B cell (primary cell): Measurements from ENCODE around the gene PHC2. TPM values are rescaled to one million over a fixed set of nuclear protein-coding genes. Genes with fewer than 3 reads are reported as not detected.

Source experiments
- ATAC-seq: fragments of 200-7000 bp; cut with Tn5 transposase; one replicate; pipeline ENCODE4 v1.10.0; 2021; ENCODE audit warnings: low read depth, mild to moderate bottlenecking, moderate number of reproducible peaks, moderate library complexity
- CTCF ChIA-PET: fragments of 350-600 bp; sonication (Branson Sonifier 250); formaldehyde crosslinking; loops from one replicate; lab custom pipeline; 2021; ENCODE audit warnings: antibody characterized with exemption, inconsistent platforms; lab: Charles Lee
- POLR2A ChIA-PET: fragments of 350-600 bp; sonication (Branson Sonifier 250); formaldehyde crosslinking; loops from one replicate; lab custom pipeline; 2021; ENCODE audit warnings: antibody characterized with exemption; lab: Charles Lee
- DNase-seq: peaks from one replicate; pipeline ENCODE4 v3.0.0; 2013
- H2AFZ ChIP-seq: 2 replicates; pipeline ENCODE4 v1.6.1; 2012; ENCODE audit warnings: mild to moderate bottlenecking, low read depth, low read length; ENCODE audit not compliant: insufficient read depth, poor library complexity, severe bottlenecking
- H3K27ac ChIP-seq, 2 donors: 1 replicate in 1 of 2; 2 replicates in 1 of 2; pipeline ENCODE4 v1.5.1; 2012 to 2013; ENCODE audit warnings: low read length in 2 of 2, mild to moderate bottlenecking in 2 of 2, moderate library complexity in 1 of 2
- H3K27me3 ChIP-seq, 4 experiments: fragments of 200-600 bp in 1 of 4; sonication (generic) in 1 of 4; replicated peaks in 1 of 4; 1 replicate in 2 of 4; 2 replicates in 2 of 4; pipeline versions ENCODE4 v1.6.1 to v1.7.0; 2013 to 2016; ENCODE audit warnings: low read length in 3 of 4, mild to moderate bottlenecking in 2 of 4, mixed read lengths in 1 of 4, moderate library complexity in 1 of 4; ENCODE audit not compliant: insufficient read depth in 4 of 4, control insufficient read depth in 3 of 4; ENCODE audit errors: control extremely low read depth in 1 of 4
- H3K36me3 ChIP-seq, 2 experiments: replicated peaks in 1 of 2; 1 replicate in 1 of 2; 2 replicates in 1 of 2; pipeline versions ENCODE4 v1.6.1 to v1.7.1; 2013; ENCODE audit warnings: low read length in 1 of 2; ENCODE audit not compliant: insufficient read depth in 2 of 2, control insufficient read depth in 1 of 2; ENCODE audit errors: control extremely low read depth in 1 of 2, extremely low read depth in 1 of 2
- H3K4me1 ChIP-seq, 2 donors: fragments of 200-600 bp in 1 of 2; sonication (generic) in 1 of 2; 1 replicate in 1 of 2; 2 replicates in 1 of 2; pipeline versions ENCODE4 v1.5.1 to v1.6.1; 2013 to 2017; ENCODE audit warnings: low read length in 2 of 2; ENCODE audit not compliant: control insufficient read depth in 2 of 2, insufficient read depth in 2 of 2
- H3K4me2 ChIP-seq: replicated peaks from 2 replicates; pipeline ENCODE3; 2012; ENCODE audit warnings: mild to moderate bottlenecking, low read depth, low read length; ENCODE audit not compliant: poor library complexity, severe bottlenecking
- H3K4me3 ChIP-seq, 5 experiments: fragments of 200-600 bp in 1 of 5; sonication (generic) in 1 of 5; 1 replicate in 3 of 5; 2 replicates in 2 of 5; pipeline versions ENCODE4 v1.5.1 to v1.7.0; 2011 to 2016; ENCODE audit warnings: low read length in 4 of 5, mild to moderate bottlenecking in 4 of 5, low read depth in 2 of 5, control low read depth in 1 of 5, moderate library complexity in 1 of 5; ENCODE audit not compliant: insufficient read depth in 1 of 5; ENCODE audit errors: control extremely low read depth in 1 of 5, extremely low read depth in 1 of 5
- H3K79me2 ChIP-seq: fragments of 200-600 bp; sonication (generic); one replicate; pipeline ENCODE4 v1.6.0; 2016; ENCODE audit warnings: low read length; ENCODE audit not compliant: control insufficient read depth, insufficient read depth
- H3K9ac ChIP-seq: fragments of 200-600 bp; sonication (generic); 2 replicates; pipeline ENCODE4 v1.6.1; 2017; ENCODE audit warnings: mild to moderate bottlenecking, low read length, moderate library complexity
- H3K9me3 ChIP-seq, 3 donors: one replicate each; pipeline versions ENCODE4 v1.6.1 to v1.7.1; 2013; ENCODE audit warnings: low read length in 2 of 3; ENCODE audit not compliant: control insufficient read depth in 2 of 3, insufficient read depth in 1 of 3; ENCODE audit errors: control extremely low read depth in 1 of 3
- H4K20me1 ChIP-seq: 2 replicates; pipeline ENCODE4 v1.6.0; 2012; ENCODE audit warnings: mild to moderate bottlenecking, low read length; ENCODE audit not compliant: insufficient read depth, control insufficient read depth, poor library complexity, severe bottlenecking
- H3K27ac Mint-ChIP-seq: one replicate; pipeline ENCODE4 v1.8.0; 2021; ENCODE audit warnings: mixed read lengths
- H3K27me3 Mint-ChIP-seq: one replicate; pipeline ENCODE4 v1.8.0; 2021; ENCODE audit warnings: mixed read lengths
- H3K4me1 Mint-ChIP-seq: one replicate; pipeline ENCODE4 v1.8.0; 2021; ENCODE audit warnings: mixed read lengths
- H3K4me3 Mint-ChIP-seq: one replicate; pipeline ENCODE4 v1.8.0; 2021; ENCODE audit warnings: mixed read lengths
- H3K9me3 Mint-ChIP-seq: one replicate; pipeline ENCODE4 v1.8.0; 2022; ENCODE audit warnings: mixed read lengths; ENCODE audit not compliant: insufficient read depth
- CTCF ChIP-seq: fragments of 200-600 bp; IDR thresholded peaks from one replicate; pipeline ENCODE4 v1.8.0; 2022; ENCODE audit warnings: antibody characterized with exemption, mild to moderate bottlenecking
- EZH2 ChIP-seq: IDR thresholded peaks from 2 replicates; pipeline ENCODE4 v1.6.1; 2012; ENCODE audit warnings: borderline replicate concordance, low read depth, mild to moderate bottlenecking, moderate library complexity, low read length; ENCODE audit not compliant: insufficient read depth, poor library complexity, severe bottlenecking
- WGBS: methylation state at CpG from one replicate; pipeline ENCODE4 v1.1.5; 2013; ENCODE audit warnings: missing lambda C conversion rate; ENCODE audit not compliant: insufficient coverage; 5-methylcytosine and 5-hydroxymethylcytosine counted together
- intact Hi-C: fragments of 100-400 bp; cut with micrococcal nuclease; formaldehyde crosslinking; loops from one replicate; pipeline ENCODE4 v1.10.0; 2022
- polyA plus RNA-seq: library from polyadenylated mRNA; depleted of rRNA; stranded (reverse); fragments of >200 nt; gene quantifications from 2 replicates; pipeline ENCODE4 v1.2.3, GENCODE V29; 2012
- total RNA-seq, 2 donors: library from RNA; stranded (reverse); fragments of 120-200 nt in 1 of 2; gene quantifications; 1 replicate in 1 of 2; 2 replicates in 1 of 2; pipeline versions ENCODE4 v1.2.3 to v1.2.4, GENCODE V29; 2013 to 2022

The PHC2 gene
- total and polyA plus RNA-seq, 2 donors (not counting 1 experiment from before 2014, with no cell fraction given) = 23.1 to 23.4 TPM

GRCh38 chr1:33296082-33296458 lies 134.8 kb downstream of the PHC2 start:
- H3K27me3 Mint-ChIP-seq = no peaks in the 10 kb centered on the region
- TF ChIP-seq CTCF (no peak), EZH2 (no peak)
- no peak overlapping the region for H2AFZ ChIP-seq
- DNase-seq (no peak), ATAC-seq (no peak)
- H3K9ac ChIP-seq = no peak overlapping the region
- intact Hi-C loops = loop anchor here (5.0 kb wide), 2 partner anchors 56 to 316 kb away; no protein-coding TSS in a partner anchor
- POLR2A ChIA-PET = no interaction called here
- peaks cover 6% of the 10 kb centered on the region for H4K20me1 ChIP-seq
- 94% methylated on average over 9 of the region's 9 CpGs for WGBS
- no peaks in the 10 kb centered on the region for H3K9me3 ChIP-seq
- H3K27ac Mint-ChIP-seq = no peak overlapping the region
- H3K79me2 ChIP-seq = no peaks in the 10 kb centered on the region
- CTCF ChIA-PET = interaction anchor here (0.7 to 8.3 kb wide), 44 partner anchors 9 to 362 kb away, joined by 3 to 210 read pairs (median 5); partner anchors contain the start of genes A3GALT2, TRIM62 and ZSCAN20
- no peak overlapping the region for H3K4me3 Mint-ChIP-seq
- peaks cover 0 to 48% of the 10 kb centered on the region in 2 experiments for H3K36me3 ChIP-seq
- no peak overlapping the region for H3K4me3 ChIP-seq
- no peaks in the 10 kb centered on the region for H3K27me3 ChIP-seq
- no peak overlapping the region for H3K4me2 ChIP-seq
- H3K9me3 Mint-ChIP-seq = no peaks in the 10 kb centered on the region
- H3K27ac ChIP-seq = no peak overlapping the region
- no peaks in the 10 kb centered on the region for H3K4me1 ChIP-seq
- no peaks in the 10 kb centered on the region for H3K4me1 Mint-ChIP-seq

- Histone ChIP-seq H3K4me1 (no peaks in the 10 kb centered on the region), H2AFZ (no peak overlapping the region), H3K4me3 (no peak overlapping the region), H3K9ac (no peak overlapping the region), H3K27me3 (no peaks in the 10 kb centered on the region), H4K20me1 (peaks cover 6% of the 10 kb centered on the region), H3K79me2 (no peaks in the 10 kb centered on the region), H3K36me3 (peaks cover 0 to 48% of the 10 kb centered on the region in 2 experiments), H3K27ac (no peak overlapping the region), H3K4me2 (no peak overlapping the region), H3K9me3 (no peaks in the 10 kb centered on the region)
- 65% methylated on average over 10 of the region's 12 CpGs for WGBS
- intact Hi-C loops = loop anchor here (5.0 kb wide), 2 partner anchors 57 to 317 kb away; no protein-coding TSS in a partner anchor
- POLR2A ChIA-PET = interaction anchor here (0.7 kb wide), 1 partner anchor 176 kb away, joined by 3 read pairs; no protein-coding TSS in a partner anchor
- ATAC-seq = peak; percentile 91
- Mint-ChIP-seq H3K4me1 (no peaks in the 10 kb centered on the region), H3K4me3 (no peak overlapping the region), H3K27ac (peak overlapping the region; percentile 20), H3K9me3 (no peaks in the 10 kb centered on the region), H3K27me3 (no peaks in the 10 kb centered on the region)
- peak; percentile 86 for DNase-seq
- TF ChIP-seq EZH2 = no peak
- TF ChIP-seq CTCF = peak; percentile 93
- CTCF ChIA-PET = interaction anchor here (0.6 to 8.3 kb wide), 42 partner anchors 10 to 370 kb away, joined by 3 to 210 read pairs (median 5); partner anchors contain the start of genes A3GALT2, TRIM62 and ZSCAN20
These were observed 135.3 kb downstream of the PHC2 start for GRCh38 chr1:33295450-33296081.
